MCF 10A (cell line): ENCODE data around the gene TBC1D26. TPM values are rescaled to one million over a fixed set of nuclear protein-coding genes. Genes with fewer than 3 reads are reported as not detected.
"Not testable (repeated sequence)": the region's sequence is repeated elsewhere in the genome, so short reads cannot be mapped to it uniquely, and the experiment has no call there.

Experiments
- BruUV-seq: library from RNA; stranded (reverse); fragments of 400-500 nt; replicated peaks from 2 replicates; lab custom pipeline; 2021; lab: Mats Ljungman, UMichigan
- CTCF ChIA-PET: fragments of 300-600 bp; sonication (Branson Sonifier 250); formaldehyde crosslinking; extraction: SDS; loops from one replicate; lab custom pipeline; 2021; ENCODE audit warnings: antibody characterized with exemption, inconsistent platforms; lab: Yijun Ruan, JAX
- POLR2A ChIA-PET: fragments of 300-600, 350-650 bp; sonication (Branson Sonifier 250); formaldehyde crosslinking; extraction: SDS; loops from one replicate; lab custom pipeline; 2020; ENCODE audit warnings: antibody characterized with exemption, inconsistent platforms; lab: Yijun Ruan, JAX
- DNase-seq: peaks from one replicate; pipeline ENCODE4 v3.0.0-alpha.2; 2018; ENCODE audit not compliant: unreplicated experiment
- H3K27ac Mint-ChIP-seq: one replicate; pipeline ENCODE4 v1.8.0; 2022; ENCODE audit warnings: mild to moderate bottlenecking, low read depth, mixed read lengths; ENCODE audit not compliant: unreplicated experiment
- H3K27me3 Mint-ChIP-seq: one replicate; pipeline ENCODE4 v1.8.0; 2022; ENCODE audit warnings: mixed read lengths; ENCODE audit not compliant: insufficient read depth, unreplicated experiment
- H3K36me3 Mint-ChIP-seq: one replicate; pipeline ENCODE4 v1.8.0; 2022; ENCODE audit warnings: mild to moderate bottlenecking, moderate library complexity, mixed read lengths; ENCODE audit not compliant: insufficient read depth, unreplicated experiment
- H3K4me1 Mint-ChIP-seq: one replicate; pipeline ENCODE4 v1.8.0; 2022; ENCODE audit warnings: mixed read lengths; ENCODE audit not compliant: insufficient read depth, unreplicated experiment
- H3K4me3 Mint-ChIP-seq: one replicate; pipeline ENCODE4 v1.8.0; 2022; ENCODE audit warnings: mild to moderate bottlenecking, moderate library complexity, mixed read lengths; ENCODE audit not compliant: unreplicated experiment
- H3K9me3 Mint-ChIP-seq: one replicate; pipeline ENCODE4 v1.8.0; 2022; ENCODE audit warnings: mixed read lengths; ENCODE audit not compliant: unreplicated experiment
- CTCF ChIP-seq: fragments of 200-600 bp; IDR thresholded peaks from one replicate; pipeline ENCODE4 v1.8.0; 2022; ENCODE audit warnings: antibody characterized with exemption, mild to moderate bottlenecking; ENCODE audit not compliant: unreplicated experiment
- intact Hi-C: fragments of 100-400 bp; cut with micrococcal nuclease; formaldehyde crosslinking; loops from 2 replicates; pipeline ENCODE4 v1.14.1; 2022
- total RNA-seq: library from RNA; stranded (reverse); gene quantifications from 2 replicates; pipeline ENCODE4 v1.2.3, GENCODE V29; 2022

Gene TBC1D26
- total RNA-seq, 1 experiment from 2014 or later: not detected

- intact Hi-C loops: no loop called here
- Mint-ChIP-seq H3K27ac (no peak overlapping the region), H3K9me3 (peaks cover 36% of the 10 kb centered on the region), H3K4me3 (no peak overlapping the region), H3K36me3 (peaks cover 5% of the 10 kb centered on the region), H3K27me3 (peaks cover 10% of the 10 kb centered on the region), H3K4me1 (no peaks in the 10 kb centered on the region)
- ChIA-PET POLR2A (interaction anchor here (0.5 kb wide), 1 partner anchor 887 kb away, joined by 6 read pairs; no protein-coding TSS in a partner anchor), CTCF (interaction anchor here (0.6 kb wide), 1 partner anchor 1734 kb away, joined by 3 read pairs; no protein-coding TSS in a partner anchor)
- no peak for DNase-seq
- BruUV-seq: no TSS peak
- no peak for TF ChIP-seq CTCF
Measured at GRCh38 chr17:15780188-15780587, 48.1 kb downstream of the TBC1D26 start.

- ChIA-PET CTCF (interaction anchor here (1.0 kb wide), 1 partner anchor 216 kb away, joined by 3 read pairs; the partner anchor contains the start of genes TTC19 and ZSWIM7), POLR2A (no interaction called here)
- no peak for DNase-seq
- Mint-ChIP-seq H3K9me3 (peaks cover 20% of the 10 kb centered on the region), H3K4me3 (no peak overlapping the region), H3K36me3 (peaks cover 5% of the 10 kb centered on the region), H3K27me3 (no peaks in the 10 kb centered on the region), H3K27ac (no peak overlapping the region), H3K4me1 (no peaks in the 10 kb centered on the region)
- TF ChIP-seq CTCF: no peak
- intact Hi-C loops: no loop called here
- BruUV-seq: no TSS peak
Measured at GRCh38 chr17:15782866-15783265, 50.8 kb downstream of the TBC1D26 start.

GRCh38 chr17:15783461-15783860 is 51.4 kb downstream of the TBC1D26 start:
- Mint-ChIP-seq H3K4me1 (no peaks in the 10 kb centered on the region), H3K27me3 (no peaks in the 10 kb centered on the region), H3K27ac (no peak overlapping the region), H3K4me3 (no peak overlapping the region), H3K36me3 (peaks cover 5% of the 10 kb centered on the region), H3K9me3 (peaks cover 18% of the 10 kb centered on the region)
- intact Hi-C loops: no loop called here
- POLR2A ChIA-PET: no interaction called here
- CTCF ChIA-PET: interaction anchor here (1.0 kb wide), 1 partner anchor 216 kb away, joined by 3 read pairs; the partner anchor contains the start of genes TTC19 and ZSWIM7
- no TSS peak for BruUV-seq
- TF ChIP-seq CTCF: no peak
- DNase-seq: no peak

- DNase-seq: peak; percentile 7
- POLR2A ChIA-PET, intact Hi-C loops, H3K27me3 Mint-ChIP-seq, H3K27ac Mint-ChIP-seq, H3K4me1 Mint-ChIP-seq, BruUV-seq, H3K4me3 Mint-ChIP-seq, H3K36me3 Mint-ChIP-seq, CTCF ChIA-PET: not testable (repeated sequence)
- H3K9me3 Mint-ChIP-seq: peaks cover 17% of the 10 kb centered on the region
Measured at GRCh38 chr17:15784351-15784750, 52.3 kb downstream of the TBC1D26 start.

GRCh38 chr17:15787363-15788075 is 55.4 kb downstream of the TBC1D26 start:
- H3K27me3 Mint-ChIP-seq, POLR2A ChIA-PET, BruUV-seq, H3K4me1 Mint-ChIP-seq, DNase-seq, H3K4me3 Mint-ChIP-seq, H3K36me3 Mint-ChIP-seq, H3K27ac Mint-ChIP-seq, intact Hi-C loops, H3K9me3 Mint-ChIP-seq, CTCF ChIA-PET: not testable (repeated sequence)

GRCh38 chr17:15788365-15788764 is 56.3 kb downstream of the TBC1D26 start:
- BruUV-seq: TSS peak; percentile 35

More at GRCh38 chr17:15788365-15788764, 56.3 kb downstream of the TBC1D26 start:
- H3K4me3 Mint-ChIP-seq, H3K36me3 Mint-ChIP-seq, H3K4me1 Mint-ChIP-seq, H3K27me3 Mint-ChIP-seq, POLR2A ChIA-PET, H3K9me3 Mint-ChIP-seq, intact Hi-C loops, H3K27ac Mint-ChIP-seq, DNase-seq, CTCF ChIA-PET: not testable (repeated sequence)
